ENCODE results near the gene ELP4. TPM values are rescaled to one million over a fixed set of nuclear protein-coding genes. Genes with fewer than 3 reads are reported as not detected.

Gene ELP4
- polyA plus RNA-seq, 3 donors, result 6.0 to 17.8 (median 16.4) TPM

- TF ChIP-seq, protein P1, sequence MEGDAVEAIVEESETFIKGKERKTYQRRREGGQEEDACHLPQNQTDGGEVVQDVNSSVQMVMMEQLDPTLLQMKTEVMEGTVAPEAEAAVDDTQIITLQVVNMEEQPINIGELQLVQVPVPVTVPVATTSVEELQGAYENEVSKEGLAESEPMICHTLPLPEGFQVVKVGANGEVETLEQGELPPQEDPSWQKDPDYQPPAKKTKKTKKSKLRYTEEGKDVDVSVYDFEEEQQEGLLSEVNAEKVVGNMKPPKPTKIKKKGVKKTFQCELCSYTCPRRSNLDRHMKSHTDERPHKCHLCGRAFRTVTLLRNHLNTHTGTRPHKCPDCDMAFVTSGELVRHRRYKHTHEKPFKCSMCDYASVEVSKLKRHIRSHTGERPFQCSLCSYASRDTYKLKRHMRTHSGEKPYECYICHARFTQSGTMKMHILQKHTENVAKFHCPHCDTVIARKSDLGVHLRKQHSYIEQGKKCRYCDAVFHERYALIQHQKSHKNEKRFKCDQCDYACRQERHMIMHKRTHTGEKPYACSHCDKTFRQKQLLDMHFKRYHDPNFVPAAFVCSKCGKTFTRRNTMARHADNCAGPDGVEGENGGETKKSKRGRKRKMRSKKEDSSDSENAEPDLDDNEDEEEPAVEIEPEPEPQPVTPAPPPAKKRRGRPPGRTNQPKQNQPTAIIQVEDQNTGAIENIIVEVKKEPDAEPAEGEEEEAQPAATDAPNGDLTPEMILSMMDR (IDR thresholded peaks at IDR 0.05), result no peak
- DNase-seq, result no peak
- no peaks in the 10 kb centered on the region for H3K36me3 ChIP-seq (replicated peaks in 1 of 2; ENCODE audit: control insufficient read depth in 1 of 2, insufficient read depth in 2 of 2, low read length in 2 of 2)
- no peaks in the 10 kb centered on the region for H3K4me1 Mint-ChIP-seq
- H3K27ac Mint-ChIP-seq, result no peak overlapping the region
- H3K9ac ChIP-seq (ENCODE audit: insufficient read depth, low read length, poor library complexity, severe bottlenecking), result no peak overlapping the region
- no peak overlapping the region for H3K4me2 ChIP-seq (replicated peaks; ENCODE audit: extremely low read depth, low read length, poor library complexity, severe bottlenecking)
- H2AFZ ChIP-seq (ENCODE audit: insufficient read depth, low read depth, low read length, poor library complexity, severe bottlenecking), result no peak overlapping the region
- H3K4me1 ChIP-seq (ENCODE audit: control insufficient read depth in 1 of 2, insufficient read depth in 2 of 2, low read length in 2 of 2), result no peaks in the 10 kb centered on the region
- H3K9me3 Mint-ChIP-seq, result peaks cover 0 to 4% (median 0%) of the 10 kb centered on the region in 7 donors
- intact Hi-C loops (cut with micrococcal nuclease), result no loop called here
- H3K27me3 ChIP-seq (ENCODE audit: control insufficient read depth in 2 of 2, insufficient read depth in 2 of 2, low read length in 2 of 2), result no peaks in the 10 kb centered on the region
- peaks cover 6 to 7% of the 10 kb centered on the region in 2 donors for H3K36me3 Mint-ChIP-seq
- WGBS (ENCODE audit: insufficient coverage), result no CpG with 5 or more reads among the region's 2 CpGs
- H3K4me3 ChIP-seq (replicated peaks in 1 of 3; ENCODE audit: low read depth in 2 of 3, low read length in 3 of 3), result no peak overlapping the region
- no peaks in the 10 kb centered on the region for H3K79me2 ChIP-seq (ENCODE audit: insufficient read depth, low read length)
- H3K27ac ChIP-seq (ENCODE audit: low read depth in 1 of 2, low read length in 2 of 2), result no peak overlapping the region
- H3K9me3 ChIP-seq (replicated peaks in 1 of 2; ENCODE audit: control insufficient read depth in 1 of 2, insufficient read depth in 1 of 2, low read length in 2 of 2), result no peaks in the 10 kb centered on the region
- H3K4me3 Mint-ChIP-seq, result no peak overlapping the region
- peaks cover 0 to 5% (median 1%) of the 10 kb centered on the region in 3 donors for H3K27me3 Mint-ChIP-seq (ENCODE audit: low read depth in 3 of 3)
- H4K20me1 ChIP-seq (ENCODE audit: insufficient read depth, low read length), result no peaks in the 10 kb centered on the region
Observed at GRCh38 chr11:31782257-31782656, 272.7 kb downstream of the ELP4 start.

- Mint-ChIP-seq H3K9me3 (peaks cover 0 to 1% (median 0%) of the 10 kb centered on the region in 7 donors), H3K27ac (no peak overlapping the region), H3K4me3 (no peak overlapping the region), H3K27me3 (ENCODE audit: low read depth in 3 of 3) (peaks cover 0 to 5% (median 3%) of the 10 kb centered on the region in 3 donors), H3K4me1 (no peaks in the 10 kb centered on the region), H3K36me3 (peaks cover 6 to 7% of the 10 kb centered on the region in 2 donors)
- H3K9ac ChIP-seq (ENCODE audit: insufficient read depth, low read length, poor library complexity, severe bottlenecking), result no peak overlapping the region
- H4K20me1 ChIP-seq (ENCODE audit: insufficient read depth, low read length), result no peaks in the 10 kb centered on the region
- no peak overlapping the region for H3K4me3 ChIP-seq (replicated peaks in 1 of 3; ENCODE audit: low read depth in 2 of 3, low read length in 3 of 3)
- H3K4me1 ChIP-seq (ENCODE audit: control insufficient read depth in 1 of 2, insufficient read depth in 2 of 2, low read length in 2 of 2), result no peaks in the 10 kb centered on the region
- H3K79me2 ChIP-seq (ENCODE audit: insufficient read depth, low read length), result no peaks in the 10 kb centered on the region
- H2AFZ ChIP-seq (ENCODE audit: insufficient read depth, low read depth, low read length, poor library complexity, severe bottlenecking), result no peak overlapping the region
- DNase-seq, result no peak
- H3K36me3 ChIP-seq (replicated peaks in 1 of 2; ENCODE audit: control insufficient read depth in 1 of 2, insufficient read depth in 2 of 2, low read length in 2 of 2), result no peaks in the 10 kb centered on the region
- TF ChIP-seq, protein P1 (IDR thresholded peaks at IDR 0.05), result no peak
- H3K27ac ChIP-seq (ENCODE audit: low read depth in 1 of 2, low read length in 2 of 2), result no peak overlapping the region
- 100% methylated on average over 1 of the region's 6 CpGs for WGBS (ENCODE audit: insufficient coverage)
- no peaks in the 10 kb centered on the region for H3K9me3 ChIP-seq (replicated peaks in 1 of 2; ENCODE audit: control insufficient read depth in 1 of 2, insufficient read depth in 1 of 2, low read length in 2 of 2)
- intact Hi-C loops (cut with micrococcal nuclease), result no loop called here
- no peak overlapping the region for H3K4me2 ChIP-seq (replicated peaks; ENCODE audit: extremely low read depth, low read length, poor library complexity, severe bottlenecking)
- no peaks in the 10 kb centered on the region for H3K27me3 ChIP-seq (ENCODE audit: control insufficient read depth in 2 of 2, insufficient read depth in 2 of 2, low read length in 2 of 2)
Observed at GRCh38 chr11:31783252-31783651, 273.7 kb downstream of the ELP4 start.

Measured in CD14-positive monocyte (primary cell).